SK-N-SH treated with all-trans-retinoic acid at 6 μM for 48 hours (cell line): ENCODE measurements around the gene FAM185A.

Experiments
- ATAC-seq: fragments of 200-7000 bp; cut with Tn5 transposase; 3 replicates; pipeline ENCODE4 v1.9.1; 2020; ENCODE audit warnings: mild to moderate bottlenecking, moderate library complexity
- BACH2 ChIP-seq: fragments of 250-450 bp; sonication (Bioruptor Pico); IDR thresholded peaks from 2 replicates; pipeline ENCODE4 v1.9.0; 2021; ENCODE audit warnings: mild to moderate bottlenecking, borderline replicate concordance
- ESRRG ChIP-seq: fragments of 250-450 bp; sonication (Bioruptor Pico); IDR thresholded peaks from 2 replicates; pipeline ENCODE4 v1.6.1; 2021; ENCODE audit warnings: mild to moderate bottlenecking
- GLIS3 ChIP-seq: fragments of 250-450 bp; sonication (Bioruptor Pico); IDR thresholded peaks from 2 replicates; pipeline ENCODE4 v1.5.0; 2020; ENCODE audit warnings: mild to moderate bottlenecking, moderate library complexity
- ISL1 ChIP-seq: fragments of 250-450 bp; sonication (Bioruptor Pico); IDR thresholded peaks from 2 replicates; pipeline ENCODE4 v2.1.2; 2022; ENCODE audit warnings: mild to moderate bottlenecking, moderate library complexity
- OSR1 ChIP-seq: fragments of 250-450 bp; sonication (Bioruptor Pico); IDR thresholded peaks from 2 replicates; pipeline ENCODE4 v1.8.0; 2022; ENCODE audit warnings: moderate library complexity, mild to moderate bottlenecking, inconsistent platforms
- PPARA ChIP-seq: fragments of 250-450 bp; sonication (Bioruptor Pico); IDR thresholded peaks from 2 replicates; pipeline ENCODE4 v1.5.0; 2020; ENCODE audit warnings: mild to moderate bottlenecking, borderline replicate concordance
- RARB ChIP-seq: fragments of 250-450 bp; sonication (Bioruptor Pico); IDR thresholded peaks from 2 replicates; pipeline ENCODE4 v1.8.0; 2021; ENCODE audit warnings: mild to moderate bottlenecking, moderate library complexity
- TCF4 ChIP-seq: fragments of 250-450 bp; sonication (Bioruptor Pico); IDR thresholded peaks from 2 replicates; pipeline ENCODE4 v1.8.0; 2021; ENCODE audit warnings: mild to moderate bottlenecking, moderate library complexity, borderline replicate concordance
- TOX ChIP-seq: fragments of 250-450 bp; sonication (Bioruptor Pico); IDR thresholded peaks from 2 replicates; pipeline ENCODE4 v1.8.0; 2021; ENCODE audit warnings: mild to moderate bottlenecking, moderate library complexity, borderline replicate concordance
- ZC3H10 ChIP-seq: fragments of 250-450 bp; sonication (Bioruptor Pico); IDR thresholded peaks from 2 replicates; pipeline ENCODE4 v1.5.1; 2021; ENCODE audit warnings: mild to moderate bottlenecking, moderate library complexity
- ZFP3 ChIP-seq: fragments of 250-450 bp; sonication (Bioruptor Pico); IDR thresholded peaks from 2 replicates; pipeline ENCODE4 v1.5.0; 2020; ENCODE audit warnings: mild to moderate bottlenecking, moderate library complexity
- ZFP30 ChIP-seq: fragments of 450-650 bp; formaldehyde crosslinking; IDR thresholded peaks from 2 replicates; pipeline ENCODE4 v1.5.0; 2022; ENCODE audit warnings: mild to moderate bottlenecking, moderate library complexity
- ZNF565 ChIP-seq: fragments of 450-650 bp; formaldehyde crosslinking; conservative IDR thresholded peaks from 2 replicates; pipeline ENCODE4 v1.5.0; 2020; ENCODE audit warnings: low read depth, mild to moderate bottlenecking, moderate library complexity
- ZNF70 ChIP-seq: fragments of 450-650 bp; formaldehyde crosslinking; IDR thresholded peaks from 2 replicates; pipeline ENCODE4 v1.5.0; 2020; ENCODE audit warnings: mild to moderate bottlenecking, moderate library complexity
- ZNF8 ChIP-seq: fragments of 450-650 bp; formaldehyde crosslinking; IDR thresholded peaks from 2 replicates; pipeline ENCODE4 v1.5.0; 2020; ENCODE audit warnings: mild to moderate bottlenecking, moderate library complexity
- TF ChIP-seq, protein P1 (sequence below): fragments of 250-450 bp; sonication (Bioruptor Pico); IDR thresholded peaks from 2 replicates; pipeline ENCODE4 v1.8.0; 2020; ENCODE audit warnings: mild to moderate bottlenecking, moderate library complexity, borderline replicate concordance
- TF ChIP-seq, protein P2 (sequence below): fragments of 250-450 bp; sonication (Bioruptor Pico); IDR thresholded peaks from 2 replicates; pipeline ENCODE4 v1.5.1; 2021; ENCODE audit warnings: mild to moderate bottlenecking, moderate library complexity
- TF ChIP-seq, protein P3 (sequence below): fragments of 250-450 bp; sonication (Bioruptor Pico); IDR thresholded peaks from 2 replicates; pipeline ENCODE4 v1.5.0; 2020; ENCODE audit warnings: mild to moderate bottlenecking, moderate library complexity
- TF ChIP-seq, protein P4 (sequence below): fragments of 250-450 bp; sonication (Bioruptor Pico); IDR thresholded peaks from 2 replicates; pipeline ENCODE4 v1.5.1; 2020; ENCODE audit warnings: low read depth, mild to moderate bottlenecking, moderate library complexity
- TF ChIP-seq, protein P5 (sequence below): fragments of 250-450 bp; sonication (Bioruptor Pico); IDR thresholded peaks from 2 replicates; pipeline ENCODE4 v1.8.0; 2021; ENCODE audit warnings: low read depth, mild to moderate bottlenecking, moderate library complexity, borderline replicate concordance

The FAM185A gene

GRCh38 chr7:102813191-102814024 lies 64.6 kb downstream of the FAM185A start:
- TF ChIP-seq RARB: no peak
- no peak for ATAC-seq

DNA sequence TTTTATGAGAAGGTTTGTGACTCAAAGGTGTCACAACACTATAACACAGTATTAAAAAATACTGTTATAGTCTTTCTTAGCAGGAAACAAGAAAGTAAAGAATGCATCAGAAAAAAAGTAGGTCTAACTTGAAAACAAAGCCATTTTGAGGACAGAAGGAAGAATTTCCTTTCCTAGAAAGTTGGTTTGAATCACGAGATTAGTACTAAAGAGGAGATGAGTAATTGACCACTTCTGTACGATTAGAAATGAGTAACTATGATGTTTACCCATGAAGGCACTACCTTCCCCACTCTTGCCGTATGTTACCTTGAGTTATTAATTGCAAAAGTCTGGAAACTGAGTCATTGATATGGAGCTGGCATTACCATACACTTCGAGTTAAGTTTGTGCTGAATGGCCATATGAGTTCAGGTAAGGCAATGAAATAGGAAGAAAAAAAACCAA lies 65.2 kb downstream of the FAM185A start:
- TF ChIP-seq, protein P1, sequence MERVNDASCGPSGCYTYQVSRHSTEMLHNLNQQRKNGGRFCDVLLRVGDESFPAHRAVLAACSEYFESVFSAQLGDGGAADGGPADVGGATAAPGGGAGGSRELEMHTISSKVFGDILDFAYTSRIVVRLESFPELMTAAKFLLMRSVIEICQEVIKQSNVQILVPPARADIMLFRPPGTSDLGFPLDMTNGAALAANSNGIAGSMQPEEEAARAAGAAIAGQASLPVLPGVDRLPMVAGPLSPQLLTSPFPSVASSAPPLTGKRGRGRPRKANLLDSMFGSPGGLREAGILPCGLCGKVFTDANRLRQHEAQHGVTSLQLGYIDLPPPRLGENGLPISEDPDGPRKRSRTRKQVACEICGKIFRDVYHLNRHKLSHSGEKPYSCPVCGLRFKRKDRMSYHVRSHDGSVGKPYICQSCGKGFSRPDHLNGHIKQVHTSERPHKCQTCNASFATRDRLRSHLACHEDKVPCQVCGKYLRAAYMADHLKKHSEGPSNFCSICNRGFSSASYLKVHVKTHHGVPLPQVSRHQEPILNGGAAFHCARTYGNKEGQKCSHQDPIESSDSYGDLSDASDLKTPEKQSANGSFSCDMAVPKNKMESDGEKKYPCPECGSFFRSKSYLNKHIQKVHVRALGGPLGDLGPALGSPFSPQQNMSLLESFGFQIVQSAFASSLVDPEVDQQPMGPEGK (CRISPR knock-in tag): no peak
- TF ChIP-seq BACH2 (CRISPR knock-in tag) (no peak), ZNF565 (no peak)
- TF ChIP-seq, protein P2, sequence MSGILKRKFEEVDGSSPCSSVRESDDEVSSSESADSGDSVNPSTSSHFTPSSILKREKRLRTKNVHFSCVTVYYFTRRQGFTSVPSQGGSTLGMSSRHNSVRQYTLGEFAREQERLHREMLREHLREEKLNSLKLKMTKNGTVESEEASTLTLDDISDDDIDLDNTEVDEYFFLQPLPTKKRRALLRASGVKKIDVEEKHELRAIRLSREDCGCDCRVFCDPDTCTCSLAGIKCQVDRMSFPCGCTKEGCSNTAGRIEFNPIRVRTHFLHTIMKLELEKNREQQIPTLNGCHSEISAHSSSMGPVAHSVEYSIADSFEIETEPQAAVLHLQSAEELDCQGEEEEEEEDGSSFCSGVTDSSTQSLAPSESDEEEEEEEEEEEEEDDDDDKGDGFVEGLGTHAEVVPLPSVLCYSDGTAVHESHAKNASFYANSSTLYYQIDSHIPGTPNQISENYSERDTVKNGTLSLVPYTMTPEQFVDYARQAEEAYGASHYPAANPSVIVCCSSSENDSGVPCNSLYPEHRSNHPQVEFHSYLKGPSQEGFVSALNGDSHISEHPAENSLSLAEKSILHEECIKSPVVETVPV (CRISPR knock-in tag): no peak
- no peak for ATAC-seq

GRCh38 chr7:102817616-102818573 lies 69.1 kb downstream of the FAM185A start:
- TF ChIP-seq GLIS3 (no peak), ZNF70 (CRISPR knock-in tag) (no peak), ZNF8 (no peak), ISL1 (CRISPR knock-in tag) (no peak), TOX (CRISPR knock-in tag) (no peak), TCF4 (CRISPR knock-in tag) (no peak), ZFP3 (CRISPR knock-in tag) (no peak), ZFP30 (no peak), BACH2 (CRISPR knock-in tag) (no peak), ESRRG (no peak), OSR1 (CRISPR knock-in tag) (no peak), ZNF565 (no peak), ZC3H10 (CRISPR knock-in tag) (no peak), PPARA (no peak)
- TF ChIP-seq, protein P3, sequence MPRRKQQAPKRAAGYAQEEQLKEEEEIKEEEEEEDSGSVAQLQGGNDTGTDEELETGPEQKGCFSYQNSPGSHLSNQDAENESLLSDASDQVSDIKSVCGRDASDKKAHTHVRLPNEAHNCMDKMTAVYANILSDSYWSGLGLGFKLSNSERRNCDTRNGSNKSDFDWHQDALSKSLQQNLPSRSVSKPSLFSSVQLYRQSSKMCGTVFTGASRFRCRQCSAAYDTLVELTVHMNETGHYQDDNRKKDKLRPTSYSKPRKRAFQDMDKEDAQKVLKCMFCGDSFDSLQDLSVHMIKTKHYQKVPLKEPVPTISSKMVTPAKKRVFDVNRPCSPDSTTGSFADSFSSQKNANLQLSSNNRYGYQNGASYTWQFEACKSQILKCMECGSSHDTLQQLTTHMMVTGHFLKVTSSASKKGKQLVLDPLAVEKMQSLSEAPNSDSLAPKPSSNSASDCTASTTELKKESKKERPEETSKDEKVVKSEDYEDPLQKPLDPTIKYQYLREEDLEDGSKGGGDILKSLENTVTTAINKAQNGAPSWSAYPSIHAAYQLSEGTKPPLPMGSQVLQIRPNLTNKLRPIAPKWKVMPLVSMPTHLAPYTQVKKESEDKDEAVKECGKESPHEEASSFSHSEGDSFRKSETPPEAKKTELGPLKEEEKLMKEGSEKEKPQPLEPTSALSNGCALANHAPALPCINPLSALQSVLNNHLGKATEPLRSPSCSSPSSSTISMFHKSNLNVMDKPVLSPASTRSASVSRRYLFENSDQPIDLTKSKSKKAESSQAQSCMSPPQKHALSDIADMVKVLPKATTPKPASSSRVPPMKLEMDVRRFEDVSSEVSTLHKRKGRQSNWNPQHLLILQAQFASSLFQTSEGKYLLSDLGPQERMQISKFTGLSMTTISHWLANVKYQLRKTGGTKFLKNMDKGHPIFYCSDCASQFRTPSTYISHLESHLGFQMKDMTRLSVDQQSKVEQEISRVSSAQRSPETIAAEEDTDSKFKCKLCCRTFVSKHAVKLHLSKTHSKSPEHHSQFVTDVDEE: no peak
- TF ChIP-seq, protein P4, sequence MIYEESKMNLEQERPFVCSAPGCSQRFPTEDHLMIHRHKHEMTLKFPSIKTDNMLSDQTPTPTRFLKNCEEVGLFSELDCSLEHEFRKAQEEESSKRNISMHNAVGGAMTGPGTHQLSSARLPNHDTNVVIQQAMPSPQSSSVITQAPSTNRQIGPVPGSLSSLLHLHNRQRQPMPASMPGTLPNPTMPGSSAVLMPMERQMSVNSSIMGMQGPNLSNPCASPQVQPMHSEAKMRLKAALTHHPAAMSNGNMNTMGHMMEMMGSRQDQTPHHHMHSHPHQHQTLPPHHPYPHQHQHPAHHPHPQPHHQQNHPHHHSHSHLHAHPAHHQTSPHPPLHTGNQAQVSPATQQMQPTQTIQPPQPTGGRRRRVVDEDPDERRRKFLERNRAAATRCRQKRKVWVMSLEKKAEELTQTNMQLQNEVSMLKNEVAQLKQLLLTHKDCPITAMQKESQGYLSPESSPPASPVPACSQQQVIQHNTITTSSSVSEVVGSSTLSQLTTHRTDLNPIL (CRISPR knock-in tag): no peak
- ATAC-seq: no peak

DNA sequence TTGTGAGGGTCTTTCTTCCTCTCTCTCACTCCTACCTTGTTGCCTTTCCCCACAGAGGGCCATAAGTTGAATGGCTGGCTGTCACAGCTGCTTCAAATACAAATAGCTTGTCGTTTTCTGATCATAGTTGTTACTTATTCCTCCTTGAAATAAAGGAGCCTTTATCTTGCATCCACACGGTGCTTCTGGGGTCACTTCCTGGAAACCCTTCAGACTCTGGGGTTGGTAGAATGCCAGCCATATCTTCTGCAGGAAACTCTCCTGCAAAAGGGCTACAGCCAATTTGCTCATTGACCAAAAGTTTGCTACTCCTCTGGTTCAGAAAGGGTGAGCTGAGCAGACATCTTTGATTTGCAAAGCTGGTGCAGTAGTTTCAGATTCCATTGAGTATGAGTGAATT lies 70.4 kb downstream of the FAM185A start:
- no peak for ATAC-seq
- TF ChIP-seq, protein P5, sequence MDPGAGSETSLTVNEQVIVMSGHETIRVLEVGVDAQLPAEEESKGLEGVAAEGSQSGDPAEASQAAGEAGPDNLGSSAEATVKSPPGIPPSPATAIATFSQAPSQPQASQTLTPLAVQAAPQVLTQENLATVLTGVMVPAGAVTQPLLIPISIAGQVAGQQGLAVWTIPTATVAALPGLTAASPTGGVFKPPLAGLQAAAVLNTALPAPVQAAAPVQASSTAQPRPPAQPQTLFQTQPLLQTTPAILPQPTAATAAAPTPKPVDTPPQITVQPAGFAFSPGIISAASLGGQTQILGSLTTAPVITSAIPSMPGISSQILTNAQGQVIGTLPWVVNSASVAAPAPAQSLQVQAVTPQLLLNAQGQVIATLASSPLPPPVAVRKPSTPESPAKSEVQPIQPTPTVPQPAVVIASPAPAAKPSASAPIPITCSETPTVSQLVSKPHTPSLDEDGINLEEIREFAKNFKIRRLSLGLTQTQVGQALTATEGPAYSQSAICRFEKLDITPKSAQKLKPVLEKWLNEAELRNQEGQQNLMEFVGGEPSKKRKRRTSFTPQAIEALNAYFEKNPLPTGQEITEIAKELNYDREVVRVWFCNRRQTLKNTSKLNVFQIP (CRISPR knock-in tag): no peak
- TF ChIP-seq, protein P4 (CRISPR knock-in tag): no peak
- TF ChIP-seq OSR1 (CRISPR knock-in tag) (no peak), ZNF8 (no peak), ZNF565 (no peak)
- TF ChIP-seq, protein P1 (CRISPR knock-in tag): no peak
- TF ChIP-seq, protein P2 (CRISPR knock-in tag): no peak
